Renal pelvis (tissue), 12 donors: ENCODE data around the gene FNIP2. TPM values are rescaled to one million over a fixed set of nuclear protein-coding genes. Genes with fewer than 3 reads are reported as not detected.
A peak's percentile ranks its signal among the peaks of the same experiment; 100 is the strongest.
"Not testable (repeated sequence)": the region's sequence is repeated elsewhere in the genome, so short reads cannot be mapped to it uniquely, and the experiment has no call there.

Experiments used
- DNase-seq: peaks from one replicate; pipeline ENCODE4 v3.0.0-alpha.2; 2013
- long read RNA-seq, 16 experiments: transcript quantifications; one replicate each; lab custom pipeline, GENCODE V29; 2026
- polyA plus RNA-seq, 3 donors: library from polyadenylated mRNA; unstranded; fragments of 120-200 nt; gene quantifications; one replicate each; pipeline ENCODE4 v1.2.1, GENCODE V29; 2013; ENCODE audit not compliant: insufficient read length in 3 of 3

FNIP2 gene
- polyA plus RNA-seq: 10 to 100 TPM; 42.8 to 43.6 (median 43.0) TPM
- long read RNA-seq, donor 1, partial matches to known transcripts: 7 of 7 reads
- long read RNA-seq, donor 1, other reads (novel, unspliced or antisense): 0 of 7 reads
- long read RNA-seq, donor 2, partial matches to known transcripts: 7 of 7 reads
- long read RNA-seq, donor 2, other reads (novel, unspliced or antisense): 0 of 7 reads
- long read RNA-seq, donor 3: 0 reads
- long read RNA-seq, donor 4: 0 reads
- long read RNA-seq, donor 5: 0 reads
- long read RNA-seq, donor 6, partial matches to known transcripts: 7 of 15 reads
- long read RNA-seq, donor 6, other reads (novel, unspliced or antisense): 6 of 15 reads
- long read RNA-seq, donor 7, full-length matches to known transcripts: 2 of 2 reads
- long read RNA-seq, donor 7, partial matches to known transcripts: 0 of 2 reads
- long read RNA-seq, donor 7, other reads (novel, unspliced or antisense): 0 of 2 reads
- long read RNA-seq, donor 8: 0 reads
- long read RNA-seq, donor 9, partial matches to known transcripts: 8 of 8 reads
- long read RNA-seq, donor 9, other reads (novel, unspliced or antisense): 0 of 8 reads
- long read RNA-seq, donor 10: 0 reads
- long read RNA-seq, donor 11: 0 reads
- long read RNA-seq, donor 12: 0 reads
- long read RNA-seq, donor 13: 0 reads
- long read RNA-seq, donor 14: 0 reads
- long read RNA-seq, donor 15, partial matches to known transcripts: 13 of 13 reads
- long read RNA-seq, donor 15, other reads (novel, unspliced or antisense): 0 of 13 reads
- long read RNA-seq, donor 16: 0 reads

DNA sequence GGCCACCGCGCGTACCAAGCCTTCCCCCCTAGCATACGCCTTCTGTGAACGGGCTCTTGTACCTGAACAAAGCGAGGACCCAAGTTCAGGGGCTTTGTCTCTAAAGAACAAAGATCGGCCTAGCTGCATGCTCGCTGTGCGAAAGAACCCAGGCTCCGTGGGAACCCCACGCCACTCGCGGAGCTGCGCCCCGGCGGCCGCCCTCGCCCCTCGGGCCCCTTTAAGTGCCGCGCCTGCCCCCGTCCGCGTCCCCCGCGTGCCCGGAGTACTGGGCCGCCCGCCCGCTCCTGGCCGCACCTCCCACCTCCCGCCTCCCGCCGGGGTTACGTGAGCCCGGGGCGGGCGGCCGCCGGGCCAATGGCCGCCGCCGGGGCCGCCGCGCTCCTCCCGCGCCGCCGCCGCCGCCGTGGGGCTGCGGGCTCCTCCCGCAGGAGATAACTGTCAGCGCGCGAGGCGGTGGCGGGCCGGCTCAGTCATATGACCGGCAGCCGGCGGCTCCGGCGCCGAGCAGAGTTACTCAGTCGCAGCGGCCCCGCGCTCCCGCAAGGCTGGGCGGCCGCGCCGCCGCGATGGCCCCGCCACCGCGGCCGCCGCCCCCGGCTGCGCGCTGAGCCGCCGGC lies at the start of gene FNIP2:
Gene FNIP2, plus strand, starts transcription at position 472 of the 620 bp plus-strand sequence. CDS start 187 bp downstream, outside the sequence.
- peak; percentile 78 for DNase-seq

DNA sequence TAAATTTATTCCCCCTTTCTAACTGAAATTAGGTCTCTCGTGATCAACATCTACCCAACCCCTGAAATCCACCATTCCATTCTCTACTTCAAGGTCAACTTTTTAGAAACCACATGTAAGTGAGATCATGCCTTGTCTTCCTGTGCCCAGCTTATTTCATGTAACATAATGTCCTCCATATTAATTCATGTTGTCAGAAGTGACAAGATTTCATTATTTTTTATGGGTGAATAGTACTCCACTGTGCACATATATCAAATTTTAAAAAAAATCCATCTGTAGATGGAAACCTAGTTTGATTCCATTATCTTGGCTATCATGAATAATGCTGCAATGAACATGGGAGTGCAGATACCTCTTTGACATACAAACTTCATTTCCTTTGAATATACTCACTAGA lies 47.1 kb upstream of the FNIP2 start:
- no peak for DNase-seq

DNA sequence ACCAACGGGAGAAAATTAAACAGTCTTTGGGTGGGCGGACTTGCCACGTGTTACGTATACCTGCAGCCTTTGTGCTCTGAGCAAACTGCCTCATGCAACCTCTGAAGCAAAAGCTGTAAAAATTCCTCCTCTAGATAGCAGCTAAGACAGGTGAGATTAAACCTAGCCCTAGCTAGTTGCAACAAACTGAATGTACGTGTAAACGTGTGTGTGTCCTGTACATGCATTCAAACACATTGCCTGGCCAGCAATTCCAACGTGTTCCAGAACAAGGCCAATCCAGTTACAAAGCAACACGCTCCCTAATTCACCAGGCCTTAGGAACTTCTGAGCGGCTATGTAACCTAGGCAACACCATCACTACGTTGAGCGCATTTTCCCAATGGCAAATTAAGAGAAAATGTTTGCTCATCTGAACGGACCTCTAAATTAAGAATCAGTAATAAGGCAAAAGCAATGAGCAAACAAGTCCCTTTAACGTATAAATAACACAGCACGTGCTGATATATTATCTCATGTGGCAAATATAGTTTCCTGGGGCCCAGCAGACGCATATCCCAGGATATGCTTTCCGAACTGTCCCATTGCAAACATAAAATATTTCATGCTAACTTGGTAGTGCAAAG lies 46.4 kb upstream of the FNIP2 start:
- peak; percentile 30 for DNase-seq

DNA sequence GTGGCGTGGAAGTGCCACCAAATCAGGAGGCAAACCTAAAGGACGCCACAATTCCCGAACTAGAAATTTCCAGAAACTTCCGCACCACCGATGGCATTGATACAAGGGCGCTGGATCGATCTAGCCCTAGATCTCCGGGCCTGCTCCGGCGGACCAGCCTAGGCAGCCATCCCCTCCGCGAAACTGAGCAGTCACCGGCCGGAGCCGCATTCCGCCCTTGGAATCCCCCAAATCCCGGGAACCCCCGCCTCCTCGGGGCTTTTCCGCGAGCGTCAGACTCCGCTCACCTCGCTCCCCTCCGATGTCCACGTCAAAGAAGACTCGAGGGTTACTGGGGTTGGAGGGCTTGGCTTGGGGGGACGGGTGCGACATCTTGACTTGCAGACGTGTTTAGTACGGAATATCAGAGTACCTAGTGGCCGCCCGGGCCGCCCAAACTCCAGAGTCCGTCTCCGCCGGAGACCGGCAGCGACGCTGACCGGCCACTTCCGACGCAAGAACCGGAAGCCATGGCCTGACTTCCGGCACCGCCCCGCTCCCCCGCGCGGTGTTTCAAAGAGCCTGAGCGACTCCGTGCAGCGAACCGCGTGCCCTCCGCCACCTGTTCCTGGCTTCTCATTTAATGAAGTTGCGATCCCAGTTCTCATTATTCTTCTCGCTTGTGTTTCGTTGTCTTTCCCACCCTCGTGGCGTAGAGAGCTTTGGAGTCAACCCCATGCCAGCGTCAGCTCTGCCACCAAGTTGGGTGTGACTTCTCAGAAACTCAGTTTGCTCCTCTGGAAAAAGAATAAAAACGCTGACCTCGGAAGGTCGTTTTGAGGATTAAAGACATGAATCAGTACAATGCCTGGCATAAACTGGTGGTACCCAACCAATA lies 45.7 kb upstream of the FNIP2 start, which contains the start of gene PPID:
Gene PPID, minus strand, starts transcription at position 480 of the 877 bp plus-strand sequence. Its CDS starts 108 bp downstream, at position 372.
- peak; percentile 86 for DNase-seq

DNA sequence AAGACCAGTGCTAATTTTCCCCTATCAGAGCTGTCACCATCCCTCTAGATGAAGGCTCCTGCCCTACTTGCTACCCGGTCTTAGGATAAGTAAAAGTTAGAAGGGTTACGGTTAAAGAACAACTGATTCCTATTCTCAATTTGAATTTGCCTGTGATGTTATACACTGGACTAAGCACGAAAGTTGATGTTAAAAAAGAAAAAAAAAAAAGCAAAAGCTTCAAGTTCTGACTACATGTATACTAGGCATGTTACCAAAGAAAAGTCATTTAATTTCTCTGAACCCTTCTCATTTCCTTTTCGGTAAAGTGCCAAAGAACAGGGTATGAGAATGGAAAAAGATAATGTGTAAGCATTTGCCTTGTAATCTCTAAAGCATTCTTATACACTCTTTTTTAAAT lies 44.2 kb upstream of the FNIP2 start:
- DNase-seq: no peak

DNA sequence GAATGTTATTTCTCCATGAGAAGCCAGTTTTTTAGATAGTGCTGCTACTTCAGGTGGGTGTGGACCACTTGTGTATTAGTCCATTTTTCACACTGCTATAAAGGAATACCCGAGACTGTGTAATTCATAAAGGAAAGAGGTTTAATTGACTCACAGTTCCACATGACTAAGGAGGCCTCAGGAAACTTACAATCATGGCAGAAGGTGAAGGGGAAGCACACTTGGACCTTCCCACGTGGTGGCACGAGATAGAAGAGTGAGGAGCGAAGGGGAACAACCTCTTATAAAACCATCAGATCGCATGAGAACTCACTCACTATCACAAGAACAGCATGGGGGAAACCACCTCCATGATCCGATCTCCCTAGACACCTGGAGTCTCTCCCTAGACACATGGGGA lies 42.2 kb upstream of the FNIP2 start:
- no peak for DNase-seq

DNA sequence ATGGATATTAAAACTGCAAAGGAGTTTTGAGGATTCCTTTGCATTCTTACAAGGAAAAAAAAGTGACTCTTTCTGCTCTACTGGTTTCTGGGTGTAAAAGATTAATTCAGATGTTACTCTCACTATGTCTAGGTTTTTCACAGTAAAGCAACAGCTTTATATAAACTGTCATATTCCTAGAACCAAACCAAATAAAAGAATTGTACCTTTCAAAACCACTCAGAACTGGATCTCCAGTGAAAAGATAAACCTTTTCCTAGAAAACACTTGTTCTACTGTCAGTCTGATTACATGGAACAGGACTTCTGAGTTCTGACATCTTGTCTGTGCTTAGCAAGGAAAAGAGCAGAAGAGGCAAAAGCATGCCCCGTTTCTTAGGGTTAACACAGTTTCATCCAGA lies 40.6 kb upstream of the FNIP2 start:
- DNase-seq: no peak

DNA sequence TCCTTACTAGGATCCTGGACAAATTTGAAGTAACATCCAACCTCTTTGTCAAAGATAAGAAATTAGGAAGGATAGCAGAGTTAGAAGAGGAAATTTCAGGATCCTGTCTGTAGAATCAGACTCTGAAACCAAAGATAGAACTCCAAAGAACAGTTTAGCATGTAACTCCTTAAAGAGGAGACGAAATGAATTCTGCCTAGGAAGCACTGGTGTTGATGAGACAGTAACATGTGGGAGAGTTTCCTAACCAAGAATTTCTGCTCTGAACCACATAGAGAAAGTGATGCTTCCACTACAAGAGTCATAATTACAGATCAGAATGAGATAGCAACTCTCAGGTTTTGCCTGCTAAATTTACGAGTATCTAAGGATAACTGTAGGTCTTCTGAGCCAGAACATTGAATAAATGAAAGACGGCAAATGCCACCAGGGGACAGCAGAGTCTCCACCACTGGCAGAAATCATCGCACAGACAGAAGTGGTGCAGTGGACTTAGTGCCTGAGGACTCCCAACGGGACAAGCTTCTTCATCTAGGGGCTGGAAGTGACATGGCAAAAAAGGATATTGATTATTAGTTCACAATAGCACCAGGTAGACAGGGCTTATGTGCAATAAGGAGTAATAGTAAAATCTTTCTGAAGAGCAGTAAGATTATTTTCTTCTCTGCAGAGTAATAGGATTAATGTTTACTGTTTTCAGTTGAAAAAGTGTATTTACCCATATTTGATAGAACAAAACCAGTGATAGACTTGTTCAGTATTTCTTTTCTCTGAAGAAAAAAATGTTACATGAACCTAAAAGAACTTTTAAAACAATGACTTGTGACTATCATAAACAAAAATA lies 38.9 kb upstream of the FNIP2 start:
- peak; percentile 53 for DNase-seq

DNA sequence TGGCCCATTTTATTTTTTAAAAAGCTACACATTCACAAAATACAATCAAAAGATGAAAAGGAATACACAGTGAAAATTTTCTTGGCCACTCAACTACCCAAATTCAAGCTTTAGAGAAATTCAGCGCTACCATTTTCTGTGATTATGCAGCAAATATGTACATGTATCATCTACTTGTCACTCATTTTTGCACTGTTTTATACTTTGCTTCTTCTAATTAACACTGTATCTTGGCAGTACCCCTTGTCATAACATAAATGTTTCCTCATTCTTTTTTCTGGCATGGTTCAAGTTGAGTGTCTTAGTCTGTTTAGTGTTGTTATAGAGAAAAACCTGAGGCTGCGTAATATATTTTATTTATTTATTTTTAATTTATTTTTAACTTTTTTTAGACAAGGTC lies 30.0 kb upstream of the FNIP2 start:
- no peak for DNase-seq

DNA sequence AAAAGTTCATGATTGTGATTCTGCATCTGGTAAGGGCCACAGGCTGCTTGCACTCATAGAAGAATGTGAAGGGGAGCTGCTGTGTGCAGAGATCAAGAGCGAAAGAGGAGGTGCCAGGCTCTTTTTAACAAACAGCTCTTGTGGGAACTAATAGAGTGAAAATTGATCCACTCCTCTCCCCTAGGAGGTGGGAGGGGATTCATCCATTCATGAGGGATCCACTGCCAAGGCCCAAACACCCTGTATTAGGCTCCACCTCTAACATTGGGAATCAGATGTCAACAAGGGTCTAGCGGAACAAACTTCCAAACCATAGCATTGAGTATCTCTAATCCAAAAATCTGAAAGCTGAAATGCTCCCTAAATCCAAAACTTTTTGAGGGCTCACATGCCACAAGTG lies 29.2 kb upstream of the FNIP2 start:
- DNase-seq: no peak

DNA sequence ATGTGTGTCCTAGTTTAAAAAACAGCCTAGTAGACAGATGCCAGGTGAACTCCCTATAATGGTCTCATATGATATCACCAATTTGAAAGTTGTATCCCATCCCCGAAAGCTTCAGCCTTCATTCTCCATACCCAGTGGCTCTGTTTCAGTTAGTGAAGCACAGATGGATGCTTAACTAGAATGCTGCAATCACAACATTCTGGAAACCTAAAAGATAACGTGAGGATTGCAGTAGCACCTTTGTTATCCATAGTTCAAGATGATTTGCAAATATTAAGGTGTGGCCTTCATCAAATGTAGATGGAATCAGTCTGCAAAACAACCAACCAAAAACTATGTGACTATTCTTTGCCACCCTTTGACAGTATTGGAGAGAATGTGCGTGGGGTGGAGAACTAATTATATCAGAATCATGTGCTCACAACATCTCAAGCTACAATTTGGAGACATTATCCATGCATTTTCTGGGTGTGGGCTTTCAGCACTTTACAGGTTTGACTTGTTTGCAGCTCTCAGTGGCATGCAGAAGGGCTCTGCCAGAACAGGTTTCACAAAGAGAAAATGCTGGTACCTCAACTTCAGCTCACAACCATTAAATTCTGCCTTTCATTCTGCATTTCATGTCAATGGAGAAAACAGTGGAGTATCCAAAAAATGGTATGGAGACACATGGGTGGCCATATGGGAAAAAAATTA lies 27.4 kb upstream of the FNIP2 start:
- DNase-seq: no peak

DNA sequence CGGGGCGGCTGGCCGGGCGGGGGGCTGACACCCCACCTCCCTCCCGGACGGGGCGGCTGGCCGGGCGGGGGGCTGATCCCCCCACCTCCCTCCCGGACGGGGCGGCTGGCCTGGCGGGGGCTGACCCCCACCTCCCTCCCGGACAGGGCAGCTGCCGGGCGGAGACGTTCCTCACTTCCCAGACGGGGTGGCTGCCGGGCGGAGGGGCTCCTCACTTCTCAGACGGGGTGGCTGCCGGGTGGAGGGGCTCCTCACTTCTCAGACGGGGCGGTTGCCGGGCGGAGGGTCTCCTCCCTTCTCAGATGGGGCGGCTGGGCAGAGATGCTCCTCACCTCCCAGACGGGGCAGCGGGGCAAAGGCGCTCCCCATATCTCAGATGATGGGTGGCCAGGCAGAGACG lies 22.3 kb upstream of the FNIP2 start:
- not testable (repeated sequence) for DNase-seq

DNA sequence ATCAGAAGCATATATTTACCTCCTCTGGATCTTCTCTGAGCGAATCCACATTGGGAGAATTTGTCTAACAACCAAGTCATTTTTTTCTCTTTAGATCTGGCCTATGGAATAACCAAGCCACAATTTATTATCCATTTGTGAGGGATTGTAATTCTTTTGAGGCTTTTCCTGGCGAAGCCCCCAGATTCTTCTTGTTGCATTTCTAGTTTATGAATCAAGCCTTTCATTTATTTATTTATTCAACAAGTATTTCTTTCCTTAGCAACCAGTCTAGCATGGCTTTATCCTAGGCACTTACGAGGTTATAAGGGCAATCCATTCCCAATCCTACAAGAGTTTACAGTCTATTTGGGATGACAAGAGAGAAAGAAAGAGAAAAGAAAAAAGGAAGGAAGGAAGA lies 18.4 kb upstream of the FNIP2 start:
- DNase-seq: no peak

DNA sequence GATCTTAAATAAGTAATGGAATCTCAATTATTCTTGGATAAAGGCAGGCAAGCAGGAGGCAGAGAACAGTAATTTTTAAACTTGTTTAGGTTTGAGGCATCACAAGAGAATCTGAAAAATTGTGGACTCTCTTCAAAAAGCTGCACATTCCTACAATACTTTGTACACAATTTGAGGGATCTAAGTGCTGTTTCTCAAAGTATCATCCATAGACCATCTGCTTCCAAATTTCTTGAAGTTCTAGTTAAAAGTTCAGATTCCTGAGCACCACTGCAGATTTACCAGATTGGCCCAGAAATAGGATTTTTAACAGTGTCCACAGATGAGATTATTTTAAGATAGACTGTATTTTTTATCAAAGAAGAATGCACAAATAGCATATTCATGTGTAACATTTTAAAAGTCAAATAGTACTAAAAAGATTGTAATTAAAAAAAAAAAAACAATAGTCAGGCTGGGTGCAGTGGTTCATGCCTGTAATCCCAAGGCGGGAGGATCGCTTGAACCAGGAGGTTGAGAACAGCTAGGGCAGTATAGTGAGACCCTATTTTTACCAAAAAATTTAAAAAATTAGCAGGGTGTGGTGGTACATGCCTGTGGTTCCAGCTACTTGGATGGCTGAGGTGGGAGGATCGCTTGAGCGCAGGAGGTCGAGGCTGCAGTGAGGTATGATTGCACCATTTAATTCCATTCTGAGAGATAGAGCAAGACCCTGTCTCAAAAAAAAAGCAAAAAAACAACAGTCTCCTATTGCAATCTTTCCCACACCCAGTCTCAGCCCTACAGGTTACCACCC lies 14.2 kb upstream of the FNIP2 start:
- DNase-seq: no peak

DNA sequence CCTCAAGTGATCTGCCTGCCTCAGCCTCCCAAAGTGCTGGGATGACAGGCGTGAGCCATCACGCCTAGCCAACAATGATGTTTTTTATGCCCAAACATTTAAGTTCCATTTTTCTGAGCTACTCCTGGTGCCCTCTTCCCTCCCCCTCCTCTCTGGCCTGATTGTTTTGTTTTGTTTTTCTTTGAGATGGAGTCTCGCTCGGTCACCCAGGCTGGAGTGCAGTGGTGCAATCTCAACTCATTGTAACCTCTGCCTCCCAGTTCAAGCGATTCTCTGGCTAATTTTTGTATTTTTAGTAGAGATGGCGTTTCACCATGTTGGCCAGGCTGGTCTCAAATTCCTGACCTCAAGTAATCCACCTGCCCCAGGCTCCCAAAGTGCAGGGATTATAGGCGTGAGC lies 13.0 kb upstream of the FNIP2 start:
- not testable (repeated sequence) for DNase-seq

DNA sequence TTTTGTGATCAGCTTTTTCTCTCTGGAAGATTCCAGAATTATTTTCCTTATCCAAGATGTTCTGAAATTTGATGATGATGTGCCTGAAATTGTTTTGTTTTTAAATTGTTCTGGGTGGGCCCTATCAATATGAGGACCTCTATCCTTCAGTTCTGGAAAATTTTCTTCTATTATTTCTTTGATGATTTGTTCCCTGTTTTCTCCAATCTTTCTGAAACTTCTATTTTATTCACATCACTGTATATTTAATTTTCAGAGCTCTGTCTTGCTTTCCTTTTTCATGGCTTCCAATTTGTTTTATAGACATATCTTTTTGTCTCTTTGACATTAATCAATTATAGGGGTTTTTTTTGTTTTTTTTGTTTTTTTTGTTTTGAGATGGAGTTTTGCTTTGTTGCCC lies 12.2 kb upstream of the FNIP2 start:
- no peak for DNase-seq

DNA sequence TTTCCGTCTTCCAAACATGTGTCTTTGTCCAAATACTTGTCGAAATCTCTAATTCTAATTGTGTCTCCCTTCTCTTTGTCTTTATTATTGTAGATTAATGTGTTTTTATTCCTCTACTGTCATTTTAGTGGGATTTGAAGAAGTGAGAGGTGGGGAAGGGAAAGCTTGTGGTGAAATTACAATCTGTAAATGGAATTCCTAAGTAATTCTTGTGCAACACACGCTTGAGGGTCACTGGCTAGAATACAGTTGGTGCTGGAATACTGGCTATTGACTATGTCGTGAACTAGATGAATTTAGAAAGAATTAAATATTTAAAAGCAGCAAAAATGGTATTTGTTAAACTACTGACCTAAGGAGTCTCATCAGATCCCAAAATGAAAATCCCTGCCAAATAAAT lies 10.7 kb upstream of the FNIP2 start:
- no peak for DNase-seq

DNA sequence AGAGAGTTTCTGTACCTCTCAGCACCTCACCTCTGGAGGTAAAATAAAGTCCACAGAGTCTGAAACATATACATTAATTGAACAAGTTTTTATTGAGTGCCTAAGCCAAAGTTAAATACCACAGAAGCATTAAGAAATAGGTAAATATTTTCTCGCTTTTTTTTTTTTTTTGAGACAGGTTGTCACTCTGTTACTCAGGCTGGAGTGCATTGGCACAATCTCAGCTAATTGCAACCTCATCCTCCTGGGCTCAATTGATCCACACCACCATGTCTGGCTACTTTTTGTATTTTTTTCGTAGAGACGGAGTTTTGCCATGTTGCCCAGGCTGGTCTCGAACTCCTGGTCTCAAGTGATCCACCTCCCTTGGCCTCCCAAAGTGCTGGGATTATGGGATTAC lies 10.1 kb upstream of the FNIP2 start:
- DNase-seq: no peak

DNA sequence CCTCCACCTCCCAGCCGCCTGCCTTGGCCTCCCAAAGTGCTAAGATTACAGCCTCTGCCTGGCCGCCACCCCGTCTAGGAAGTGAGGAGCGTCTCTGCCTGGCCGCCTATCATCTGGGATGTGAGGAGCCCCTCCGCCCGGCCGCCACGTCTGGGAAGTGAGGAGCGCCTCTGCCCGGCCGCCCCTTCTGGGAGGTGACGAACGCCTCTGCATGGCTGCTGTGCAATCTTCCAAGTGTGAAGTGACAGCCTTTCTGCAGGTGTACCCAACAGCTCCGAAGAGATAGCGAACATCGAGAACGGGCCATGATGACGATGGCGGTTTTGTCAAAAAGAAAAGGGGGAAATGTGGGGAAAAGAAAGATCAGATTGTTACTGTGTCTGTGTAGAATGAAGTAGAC lies 9.3 kb upstream of the FNIP2 start:
- not testable (repeated sequence) for DNase-seq
